ENCODE results near the gene ATP5MG. TPM values are rescaled to one million over a fixed set of nuclear protein-coding genes. Genes with fewer than 3 reads are reported as not detected.

The ATP5MG gene
- total and polyA plus RNA-seq, 2 of the 8 experiments (the other 6 are each of a cell fraction or from before 2014, with no cell fraction given) = 237 to 464 TPM

GRCh38 chr11:118443590-118444218 lies 42.3 kb downstream of the ATP5MG start:
- WGBS, 2 experiments (ENCODE audit: extremely low coverage in 1 of 2, insufficient coverage in 1 of 2, insufficient read length in 1 of 2, insufficient replicate concordance in 2 of 2, low coverage in 1 of 2, low lambda C conversion rate in 2 of 2, missing lambda C conversion rate in 1 of 2) = 90% methylated on average over 2 of the region's 2 CpGs; no CpG with 5 or more reads in 1 of the 2 experiments
- ChIA-PET CTCF (ENCODE audit: partially characterized antibody) (interaction anchor here (0.6 to 2.2 kb wide), 6 partner anchors 8 to 414 kb away, joined by 3 to 5 read pairs (median 3); no protein-coding TSS in a partner anchor), POLR2A (ENCODE audit: partially characterized antibody) (interaction anchor here (0.8 to 3.2 kb wide), 3 partner anchors 8 to 36 kb away, joined by 3 to 16 read pairs (median 5); partner anchors contain the start of gene KMT2A)
- Histone ChIP-seq H3K4me1 (replicated peaks in 1 of 4; ENCODE audit: control insufficient read depth in 3 of 4, insufficient read depth in 4 of 4, low read length in 3 of 4) (peaks cover 0 to 9% (median 1%) of the 10 kb centered on the region in 4 experiments; a peak in 6 of 7 replicates), H3K79me1 (ENCODE audit: low read depth, low read length) (peaks cover 5% of the 10 kb centered on the region; the same call in 1 of the 2 replicates), H4K20me1 (replicated peaks in 1 of 2; ENCODE audit: control insufficient read depth in 1 of 2, insufficient read depth in 2 of 2, low read length in 2 of 2) (peaks cover 41 to 44% of the 10 kb centered on the region in 2 experiments), H2AFZ (ENCODE audit: low read length) (no peak overlapping the region), H3K4me3 (ENCODE audit: extremely low read depth in 1 of 4, insufficient read depth in 2 of 4, low read depth in 3 of 4, low read length in 4 of 4) (no peak overlapping the region), H3K23ac (ENCODE audit: insufficient read length) (no peak overlapping the region), H3K4ac (replicated peaks; ENCODE audit: insufficient read length, low read depth, low read length) (no peak overlapping the region), H2AK5ac (ENCODE audit: low read depth, low read length) (no peak overlapping the region), H3K23me2 (ENCODE audit: low read depth, low read length) (no peaks in the 10 kb centered on the region), H3K9me3 (ENCODE audit: insufficient read depth in 2 of 2, low read depth in 1 of 2, low read length in 1 of 2) (no peaks in the 10 kb centered on the region), H2BK12ac (ENCODE audit: low read depth, low read length) (no peak overlapping the region), H3K56ac (replicated peaks; ENCODE audit: insufficient read length, low read depth, low read length) (no peak overlapping the region), H2BK15ac (ENCODE audit: low read length) (no peak overlapping the region), H3K9ac (replicated peaks in 1 of 4; ENCODE audit: extremely low read depth in 1 of 4, low read depth in 3 of 4, low read length in 3 of 4) (no peak overlapping the region), H3K18ac (ENCODE audit: extremely low read depth, low read length) (no peak overlapping the region), H3K79me2 (ENCODE audit: control insufficient read depth in 1 of 2, insufficient read depth in 2 of 2, low read length in 2 of 2) (peaks cover 28 to 100% of the 10 kb centered on the region in 2 experiments), H3K36me3 (ENCODE audit: control insufficient read depth in 2 of 4, insufficient read depth in 4 of 4, low read length in 3 of 4) (peaks cover 0 to 11% (median 0%) of the 10 kb centered on the region in 4 experiments; a peak in 2 of 8 replicates), H3K27me3 (replicated peaks in 1 of 4; ENCODE audit: control insufficient read depth in 3 of 4, extremely low read depth in 1 of 4, insufficient read depth in 3 of 4, low read length in 3 of 4) (no peaks in the 10 kb centered on the region), H2BK5ac (ENCODE audit: low read depth, low read length) (no peak overlapping the region), H3K14ac (ENCODE audit: insufficient read length) (no peak overlapping the region), H4K5ac (ENCODE audit: insufficient read length, low read depth, low read length) (no peak overlapping the region), H4K8ac (ENCODE audit: extremely low read depth, insufficient read depth, low read length) (no peak overlapping the region), H3K27ac (ENCODE audit: low read depth, low read length) (no peak overlapping the region), H4K91ac (replicated peaks; ENCODE audit: insufficient read length, low read length) (no peak overlapping the region), H2BK20ac (ENCODE audit: low read length) (no peak overlapping the region), H2BK120ac (replicated peaks; ENCODE audit: low read depth, low read length) (no peak overlapping the region), H3K4me2 (ENCODE audit: insufficient read depth in 1 of 2, low read depth in 2 of 2, low read length in 2 of 2) (no peak overlapping the region)
- no peak for DNase-seq (ENCODE audit: low read depth in 1 of 2, low spot score in 2 of 2)
- FAIRE-seq = no peak
- no peak for TF ChIP-seq JUND (IDR thresholded peaks at IDR 0.05; ENCODE audit: low read length)
- TF ChIP-seq TAF7 (optimal IDR thresholded peaks at IDR 0.05; ENCODE audit: borderline replicate concordance, low read depth, low read length) = no peak
- no peak for TF ChIP-seq KDM1A (IDR thresholded peaks at IDR 0.05; ENCODE audit: borderline replicate concordance, low read length)
- no peak for TF ChIP-seq CTCF (IDR thresholded peaks at IDR 0.05; ENCODE audit: control extremely low read depth in 1 of 3, insufficient read depth in 1 of 3, low read depth in 1 of 3, low read length in 3 of 3)
- no peak for TF ChIP-seq SP4 (IDR thresholded peaks at IDR 0.05; ENCODE audit: low read length)
- TF ChIP-seq EP300 (IDR thresholded peaks at IDR 0.05; ENCODE audit: borderline replicate concordance in 1 of 2, low read depth in 2 of 2, low read length in 2 of 2) = no peak
- TF ChIP-seq ASH2L (IDR thresholded peaks at IDR 0.05; ENCODE audit: low read length) = no peak
- TF ChIP-seq PHF8 (conservative IDR thresholded peaks at IDR 0.05; ENCODE audit: low read depth, low read length) = no peak
- no peak for TF ChIP-seq EGR1 (IDR thresholded peaks at IDR 0.05; ENCODE audit: borderline replicate concordance, low read depth, low read length)
- no peak for TF ChIP-seq BRCA1 (IDR thresholded peaks at IDR 0.05; ENCODE audit: low read depth, low read length)
